Tracheal epithelial cell (primary cell): ENCODE measurements around the gene LEMD2. TPM values are rescaled to one million over a fixed set of nuclear protein-coding genes. Genes with fewer than 3 reads are reported as not detected.

Experiments
- total RNA-seq: library from RNA; depleted of rRNA; stranded (reverse); fragments of >200 nt; gene quantifications from 2 replicates; pipeline ENCODE4 v1.2.1, GENCODE V29; 2014

Gene LEMD2
- total RNA-seq = 75.9 and 88.9 TPM in 2 replicates

DNA sequence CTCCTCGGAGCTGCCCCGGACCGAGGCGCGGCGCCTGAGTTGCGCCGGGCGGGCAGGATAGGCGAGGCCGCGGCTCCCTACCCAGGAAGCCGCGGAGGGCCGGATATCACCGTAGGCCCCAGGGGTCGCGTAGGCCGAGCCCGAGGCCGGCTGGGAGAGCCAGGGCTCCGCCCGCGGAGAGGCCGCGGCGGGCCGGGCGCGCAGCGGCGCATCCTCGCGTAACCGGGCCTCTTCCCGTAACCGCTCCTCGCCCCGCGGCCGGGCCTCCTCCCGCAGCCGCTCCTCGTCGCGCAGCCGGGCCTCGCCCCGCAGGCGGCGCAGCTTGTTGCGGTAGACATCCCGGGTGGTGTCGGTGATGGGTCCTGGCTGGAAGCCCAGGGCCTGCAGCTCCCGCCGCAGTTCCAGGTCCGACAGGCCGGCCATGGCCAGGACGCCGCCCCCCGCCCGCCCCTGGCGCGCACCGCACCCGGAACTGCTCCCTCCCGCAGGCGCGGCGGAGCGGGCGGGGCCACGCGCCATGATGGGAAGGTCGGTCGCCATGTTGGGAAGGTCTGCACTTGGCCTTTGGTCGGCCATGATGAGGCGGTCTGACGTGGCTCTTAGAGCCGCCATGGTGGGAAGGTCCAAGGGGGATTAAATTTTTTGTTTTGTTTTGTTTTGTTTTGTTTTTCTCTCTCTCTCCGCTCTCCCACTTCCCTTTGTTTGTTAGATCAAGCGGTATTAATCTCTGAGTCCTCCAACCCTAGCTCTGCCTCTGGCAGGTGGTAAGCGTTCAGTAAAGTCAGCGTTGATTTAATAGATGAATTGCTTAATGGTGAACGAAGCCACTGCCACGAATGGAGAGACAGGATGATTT, at the start of gene LEMD2:
Gene LEMD2, minus strand, starts transcription at position 437 of the 856 bp plus-strand sequence. Its CDS starts 14 bp downstream, at position 423.

DNA sequence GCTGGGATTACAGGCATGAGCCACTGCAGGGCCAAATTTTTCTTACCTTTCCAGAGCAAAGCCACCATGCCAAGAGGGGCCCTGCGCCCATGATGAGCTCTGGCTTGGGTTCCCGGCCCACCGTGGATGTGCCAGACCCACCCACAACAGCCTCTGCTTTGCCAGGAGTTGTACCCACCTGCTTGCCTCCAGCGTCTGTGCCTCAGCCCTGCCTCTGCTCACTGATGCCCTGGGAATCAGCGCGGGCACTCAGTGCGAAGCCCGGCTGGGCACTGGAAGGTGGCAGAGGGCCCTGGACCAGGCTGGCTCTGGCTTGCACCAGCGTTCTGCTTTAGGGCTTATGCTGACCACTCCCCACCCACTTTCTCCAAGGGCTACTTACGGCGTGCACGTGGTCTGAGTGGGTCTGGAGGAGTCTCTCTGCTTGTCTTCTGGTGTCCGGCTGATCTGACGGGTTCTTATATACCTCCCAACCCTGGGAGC, 14.7 kb upstream of the LEMD2 start, which contains the start of gene MLN:
Gene MLN, minus strand, starts transcription at position 433 of the 483 bp plus-strand sequence. CDS start 2,840 bp downstream, outside the sequence.

DNA sequence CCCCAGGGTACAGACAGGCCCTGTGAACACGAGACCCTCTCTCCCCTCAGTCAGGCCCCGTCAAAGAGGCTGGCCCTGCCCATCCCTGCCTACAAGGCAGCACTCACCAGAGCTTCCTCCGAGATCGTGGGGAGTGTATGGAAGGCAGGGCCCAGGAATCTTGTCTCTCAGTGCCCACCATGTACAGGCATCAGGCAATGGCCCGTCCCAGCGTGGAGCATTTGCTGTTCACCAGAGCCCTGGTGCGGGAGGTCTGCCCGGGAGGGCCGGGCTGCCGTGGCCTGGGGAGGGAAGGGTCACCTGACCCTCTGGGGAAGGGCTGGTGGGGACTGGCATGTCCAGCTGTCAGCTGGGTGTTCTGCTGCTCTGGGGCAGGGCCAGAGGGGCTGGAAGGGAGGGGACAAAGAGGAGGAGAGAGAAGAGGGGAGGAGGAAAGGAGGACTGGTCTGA, 42.3 kb downstream of the LEMD2 start, which contains the start of gene IP6K3:
Gene IP6K3, minus strand, starts transcription at position 255 of the 450 bp plus-strand sequence. CDS start 11,429 bp downstream, outside the sequence.

Other genes starting within 250 kb of the LEMD2 start
- gene BAK1, start 208.9 kb downstream of the LEMD2 start, total RNA-seq = 22.2 and 49.4 TPM in 2 replicates
- 117 and 129 TPM in 2 replicates for gene ITPR3, start 167.8 kb downstream of the LEMD2 start, total RNA-seq
- 22.2 and 40.3 TPM in 2 replicates for gene UQCC2, start 77.4 kb downstream of the LEMD2 start, total RNA-seq
- gene IP6K3, start 42.2 kb downstream of the LEMD2 start, total RNA-seq = 0.24 TPM in 1 of 2 replicates, not detected in the other
- gene MLN, start 14.9 kb upstream of the LEMD2 start, total RNA-seq = not detected in 2 replicates